Trophoblast cell (in vitro differentiated cells and primary cell): ENCODE measurements around the gene TXK.

Experiments
- DNase-seq, 2 donors: peaks; one replicate each; pipeline ENCODE4 v3.0.0-alpha.2; 2016
- H2AFZ ChIP-seq: 2 replicates; pipeline ENCODE4 v1.6.1; 2013; ENCODE audit warnings: low read length, moderate library complexity, mild to moderate bottlenecking; ENCODE audit not compliant: insufficient read depth, poor library complexity
- H2AK5ac ChIP-seq: 2 replicates; pipeline ENCODE4 v1.6.1; 2013; ENCODE audit warnings: mild to moderate bottlenecking, low read length
- H2BK120ac ChIP-seq: 2 replicates; pipeline ENCODE4 v1.6.1; 2013; ENCODE audit warnings: low read length, mild to moderate bottlenecking, moderate library complexity; ENCODE audit not compliant: insufficient read depth, poor library complexity
- H2BK12ac ChIP-seq: 2 replicates; pipeline ENCODE4 v1.6.1; 2013; ENCODE audit warnings: mild to moderate bottlenecking, low read length, moderate library complexity
- H2BK5ac ChIP-seq: 2 replicates; pipeline ENCODE4 v1.6.1; 2013; ENCODE audit warnings: low read length, low read depth, moderate library complexity, mild to moderate bottlenecking; ENCODE audit not compliant: poor library complexity
- H3K14ac ChIP-seq: 2 replicates; pipeline ENCODE4 v1.6.1; 2013; ENCODE audit warnings: mild to moderate bottlenecking, low read length
- H3K18ac ChIP-seq: 2 replicates; pipeline ENCODE4 v1.6.1; 2013; ENCODE audit warnings: mild to moderate bottlenecking, low read length
- H3K23ac ChIP-seq: 2 replicates; pipeline ENCODE4 v1.6.1; 2013; ENCODE audit warnings: low read length
- H3K27ac ChIP-seq: 2 replicates; pipeline ENCODE4 v1.5.1; 2013; ENCODE audit warnings: low read depth, mild to moderate bottlenecking, inconsistent platforms, low read length, moderate library complexity
- H3K27me3 ChIP-seq: 2 replicates; pipeline ENCODE4 v1.6.1; 2013; ENCODE audit warnings: inconsistent platforms, mild to moderate bottlenecking, low read length, moderate library complexity; ENCODE audit not compliant: insufficient read depth
- H3K36me3 ChIP-seq, 2 experiments: 1 replicate in 1 of 2; 2 replicates in 1 of 2; pipeline ENCODE4 v1.6.1; 2013; ENCODE audit warnings: low read length in 2 of 2, mild to moderate bottlenecking in 2 of 2, moderate library complexity in 1 of 2; ENCODE audit not compliant: insufficient read depth in 2 of 2, control insufficient read depth in 1 of 2
- H3K4ac ChIP-seq: 2 replicates; pipeline ENCODE4 v1.6.1; 2013; ENCODE audit warnings: low read depth, mild to moderate bottlenecking, low read length, moderate library complexity
- H3K4me1 ChIP-seq, 2 experiments: 1 replicate in 1 of 2; 2 replicates in 1 of 2; pipeline ENCODE4 v1.6.1; 2013; ENCODE audit warnings: low read length in 2 of 2, mild to moderate bottlenecking in 2 of 2, moderate library complexity in 1 of 2; ENCODE audit not compliant: insufficient read depth in 2 of 2, control insufficient read depth in 1 of 2
- H3K4me2 ChIP-seq: 2 replicates; pipeline ENCODE4 v1.6.1; 2013; ENCODE audit warnings: inconsistent platforms, mild to moderate bottlenecking, low read length, moderate library complexity
- H3K4me3 ChIP-seq: 2 replicates; pipeline ENCODE4 v1.5.1; 2013; ENCODE audit warnings: mild to moderate bottlenecking, low read depth, low read length, inconsistent platforms
- H3K79me1 ChIP-seq: one replicate; pipeline ENCODE4 v1.6.1; 2013; ENCODE audit warnings: low read length
- H3K79me2 ChIP-seq: 2 replicates; pipeline ENCODE4 v1.6.1; 2013; ENCODE audit warnings: low read length, mild to moderate bottlenecking; ENCODE audit not compliant: control insufficient read depth, insufficient read depth, poor library complexity
- H3K9ac ChIP-seq: 2 replicates; pipeline ENCODE4 v1.6.1; 2013; ENCODE audit warnings: mild to moderate bottlenecking, low read length
- H3K9me3 ChIP-seq: 2 replicates; pipeline ENCODE4 v1.6.1; 2013; ENCODE audit warnings: low read depth, mild to moderate bottlenecking, control low read depth, inconsistent platforms, low read length; ENCODE audit not compliant: insufficient read depth
- H4K12ac ChIP-seq: 2 replicates; pipeline ENCODE4 v1.6.1; 2013; ENCODE audit warnings: low read depth, mild to moderate bottlenecking, low read length, moderate library complexity
- H4K8ac ChIP-seq: 2 replicates; pipeline ENCODE4 v1.6.1; 2013; ENCODE audit warnings: low read depth, mild to moderate bottlenecking, low read length, moderate library complexity
- H4K91ac ChIP-seq: one replicate; pipeline ENCODE4 v1.6.1; 2013; ENCODE audit warnings: low read depth, mild to moderate bottlenecking, low read length, moderate library complexity
- WGBS: extraction: QIAGEN DNeasy Blood & Tissue Kit; methylation state at CpG from one replicate; pipeline ENCODE4 v1.1.7; 2013; ENCODE audit warnings: missing lambda C conversion rate; ENCODE audit not compliant: insufficient read length, insufficient coverage; ENCODE audit errors: extremely low coverage; 5-methylcytosine and 5-hydroxymethylcytosine counted together

Gene TXK

GRCh38 chr4:48065587-48066052 is 68.4 kb downstream of the TXK start:
- H2BK5ac ChIP-seq, result no peak overlapping the region
- no peak overlapping the region for H2BK120ac ChIP-seq
- H3K18ac ChIP-seq, result no peak overlapping the region
- no peak overlapping the region for H3K4me2 ChIP-seq
- WGBS, result no CpG with 5 or more reads among the region's 1 CpG
- no peaks in the 10 kb centered on the region for H3K36me3 ChIP-seq
- no peaks in the 10 kb centered on the region for H3K9me3 ChIP-seq
- H3K9ac ChIP-seq, result no peak overlapping the region
- no peak overlapping the region for H2AK5ac ChIP-seq
- no peak overlapping the region for H3K4ac ChIP-seq
- no peak overlapping the region for H4K8ac ChIP-seq
- no peak overlapping the region for H3K23ac ChIP-seq
- H3K27me3 ChIP-seq, result no peaks in the 10 kb centered on the region
- no peak overlapping the region for H3K27ac ChIP-seq
- H3K14ac ChIP-seq, result no peak overlapping the region
- H3K79me1 ChIP-seq, result no peaks in the 10 kb centered on the region
- DNase-seq, result no peak
- H4K91ac ChIP-seq, result no peak overlapping the region
- no peak overlapping the region for H2BK12ac ChIP-seq
- H3K4me1 ChIP-seq, result no peaks in the 10 kb centered on the region
- H3K79me2 ChIP-seq, result no peaks in the 10 kb centered on the region
- H4K12ac ChIP-seq, result no peak overlapping the region
- no peak overlapping the region for H3K4me3 ChIP-seq
- H2AFZ ChIP-seq, result no peak overlapping the region

- Histone ChIP-seq H2BK5ac (no peak overlapping the region), H2BK120ac (no peak overlapping the region), H3K14ac (no peak overlapping the region), H3K27ac (no peak overlapping the region), H3K23ac (no peak overlapping the region), H3K79me2 (no peaks in the 10 kb centered on the region), H3K4me3 (no peak overlapping the region), H4K91ac (no peak overlapping the region), H4K8ac (no peak overlapping the region), H3K4me1 (peaks cover 2 to 3% of the 10 kb centered on the region in 2 experiments), H3K4ac (no peak overlapping the region), H2AFZ (no peak overlapping the region), H4K12ac (no peak overlapping the region), H3K4me2 (no peak overlapping the region), H3K36me3 (no peaks in the 10 kb centered on the region), H2AK5ac (no peak overlapping the region), H3K9ac (peak overlapping the region; percentile 66), H3K27me3 (no peaks in the 10 kb centered on the region), H3K9me3 (no peaks in the 10 kb centered on the region), H3K79me1 (no peaks in the 10 kb centered on the region), H3K18ac (no peak overlapping the region), H2BK12ac (no peak overlapping the region)
- no CpG with 5 or more reads among the region's 3 CpGs for WGBS
- no peak for DNase-seq
Observed at GRCh38 chr4:48064349-48064748, 69.7 kb downstream of the TXK start.

DNA sequence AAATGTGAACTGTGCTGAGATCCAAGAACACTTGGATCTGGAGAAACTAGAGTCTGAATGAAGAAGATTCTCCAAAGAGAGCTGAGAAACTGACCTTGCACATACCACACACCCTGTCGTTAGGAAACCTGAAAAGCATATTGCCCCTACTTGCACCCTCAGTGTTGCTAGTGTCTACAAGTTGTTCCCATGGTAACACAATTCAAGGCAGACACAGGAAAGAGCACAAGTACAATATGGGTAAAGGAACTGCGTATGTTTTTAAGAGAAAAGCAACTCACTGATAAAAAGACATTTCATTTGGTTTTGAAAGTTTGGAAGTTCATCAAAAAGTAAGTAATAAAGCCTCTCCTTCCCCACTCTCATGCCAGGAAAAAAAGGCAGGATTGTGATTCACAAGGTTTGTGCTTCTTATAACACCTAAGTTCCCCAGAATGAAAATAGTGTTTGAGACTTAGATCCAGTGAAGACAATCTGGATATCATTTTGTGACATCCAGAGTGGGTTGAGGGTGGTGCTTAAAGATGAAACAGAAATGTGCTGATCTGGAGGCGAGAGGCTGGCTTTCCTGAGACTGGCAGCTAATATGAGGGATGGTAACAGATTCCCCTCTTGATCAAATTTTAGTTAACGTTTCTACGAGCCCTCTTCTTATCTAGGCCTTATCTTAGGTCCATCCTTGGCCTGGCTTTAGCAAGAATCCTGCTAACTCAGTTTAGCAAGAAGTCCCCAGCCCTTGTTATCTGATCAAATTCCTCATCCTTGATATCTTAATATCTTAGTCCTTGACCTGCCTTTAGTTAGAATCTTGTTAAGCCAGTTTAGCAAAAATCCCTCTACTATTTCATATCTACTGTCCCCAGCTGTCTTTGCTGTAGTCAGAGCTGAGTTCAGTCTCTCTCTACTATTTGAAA is 75.2 kb downstream of the TXK start:
- Histone ChIP-seq H3K4ac (no peak overlapping the region), H3K14ac (no peak overlapping the region), H3K36me3 (no peaks in the 10 kb centered on the region), H3K79me1 (no peaks in the 10 kb centered on the region), H3K4me2 (no peak overlapping the region), H2BK120ac (no peak overlapping the region), H4K8ac (no peak overlapping the region), H3K79me2 (no peaks in the 10 kb centered on the region), H2BK5ac (no peak overlapping the region), H3K9me3 (no peaks in the 10 kb centered on the region), H2AK5ac (no peak overlapping the region), H4K12ac (no peak overlapping the region), H3K27me3 (no peaks in the 10 kb centered on the region), H3K18ac (no peak overlapping the region), H3K9ac (no peak overlapping the region), H2BK12ac (no peak overlapping the region), H3K4me3 (no peak overlapping the region), H3K23ac (no peak overlapping the region), H4K91ac (no peak overlapping the region), H3K27ac (no peak overlapping the region), H2AFZ (no peak overlapping the region), H3K4me1 (peaks cover 3 to 5% of the 10 kb centered on the region in 2 experiments)
- no CpG with 5 or more reads among the region's 5 CpGs for whole genome bisulfite sequencing
- DNase-seq, result peak; percentile 67 to 96

GRCh38 chr4:48051078-48051477 is 83.0 kb downstream of the TXK start:
- Histone ChIP-seq H4K12ac (no peak overlapping the region), H2AFZ (no peak overlapping the region), H2BK120ac (no peak overlapping the region), H3K14ac (no peak overlapping the region), H3K4me1 (no peaks in the 10 kb centered on the region), H3K23ac (no peak overlapping the region), H3K4me3 (no peak overlapping the region), H4K8ac (no peak overlapping the region), H3K79me1 (no peaks in the 10 kb centered on the region), H2BK5ac (no peak overlapping the region), H3K18ac (no peak overlapping the region), H3K36me3 (no peaks in the 10 kb centered on the region), H3K4ac (no peak overlapping the region), H3K9me3 (no peaks in the 10 kb centered on the region), H2BK12ac (no peak overlapping the region), H3K79me2 (no peaks in the 10 kb centered on the region), H3K9ac (no peak overlapping the region), H3K27me3 (no peaks in the 10 kb centered on the region), H2AK5ac (no peak overlapping the region), H3K4me2 (no peak overlapping the region), H3K27ac (no peak overlapping the region), H4K91ac (no peak overlapping the region)
- no CpG with 5 or more reads among the region's 1 CpG for WGBS
- no peak for DNase-seq
